ENCODE results near the gene TBX15.

TBX15 gene

GRCh38 chr1:118878661-118879060, 109.5 kb downstream of the TBX15 start:
- no peak for DNase-seq

DNA sequence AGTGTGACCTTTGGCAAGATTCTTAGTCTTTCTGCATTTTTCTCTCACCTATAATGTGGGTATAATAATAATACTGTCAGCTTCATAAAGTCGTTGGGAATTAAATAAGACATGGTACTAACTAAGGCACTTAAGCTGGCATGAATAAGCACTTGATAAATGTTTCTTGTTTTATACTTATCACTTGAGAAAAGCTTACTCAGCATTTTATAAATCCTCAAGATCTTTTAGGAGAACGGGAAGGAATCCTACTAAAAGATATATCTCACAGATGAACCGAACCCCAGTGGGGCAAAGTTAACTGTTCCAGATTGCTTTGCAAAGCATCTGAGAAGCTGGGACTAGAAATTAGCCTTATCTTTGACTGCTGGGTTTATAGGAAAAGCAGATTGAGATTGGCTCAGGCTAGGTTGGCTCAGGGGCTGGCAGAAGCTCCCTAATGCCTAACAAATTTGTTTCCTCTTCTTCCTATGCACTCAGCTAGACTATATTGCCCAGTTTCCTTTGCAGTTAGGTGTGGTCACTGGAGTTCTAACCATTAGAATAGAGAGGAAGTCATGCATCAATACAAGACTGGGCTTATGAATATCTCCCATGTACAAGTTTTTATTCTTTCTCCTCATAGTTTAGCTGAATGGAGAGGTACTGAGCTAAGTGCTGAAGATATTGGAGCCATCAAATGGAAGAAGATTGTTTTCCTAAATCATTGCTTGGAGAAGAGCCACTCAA, 110.3 kb downstream of the TBX15 start:
- no peak for DNase-seq

DNA sequence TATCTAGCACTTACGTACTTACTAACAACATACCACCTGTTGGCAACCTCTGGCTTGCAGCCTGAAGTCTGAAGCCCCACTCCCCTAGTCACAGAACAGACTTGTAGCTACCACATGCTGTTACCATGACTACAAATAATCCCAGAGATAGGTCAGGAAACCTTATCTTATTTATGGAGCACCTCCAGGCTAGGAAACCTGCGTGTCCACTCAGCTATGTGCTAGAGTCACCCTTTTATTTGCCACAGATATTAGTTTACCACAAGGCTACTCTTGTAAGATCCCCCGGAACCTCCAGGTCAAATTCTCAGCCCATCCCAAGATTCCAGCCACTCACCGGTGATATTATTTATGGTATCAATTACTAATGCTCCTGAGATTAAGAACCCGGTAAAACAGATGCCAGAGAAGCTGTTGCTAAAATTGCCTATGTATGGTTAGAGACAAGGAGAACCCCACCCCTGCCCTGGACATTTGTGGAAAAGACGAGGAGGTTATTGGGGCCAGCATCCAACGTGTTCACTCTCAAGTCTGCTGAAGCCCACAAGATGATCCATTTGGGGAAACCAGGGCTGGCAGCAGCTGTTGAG, 116.5 kb downstream of the TBX15 start:
- DNase-seq = no peak

DNA sequence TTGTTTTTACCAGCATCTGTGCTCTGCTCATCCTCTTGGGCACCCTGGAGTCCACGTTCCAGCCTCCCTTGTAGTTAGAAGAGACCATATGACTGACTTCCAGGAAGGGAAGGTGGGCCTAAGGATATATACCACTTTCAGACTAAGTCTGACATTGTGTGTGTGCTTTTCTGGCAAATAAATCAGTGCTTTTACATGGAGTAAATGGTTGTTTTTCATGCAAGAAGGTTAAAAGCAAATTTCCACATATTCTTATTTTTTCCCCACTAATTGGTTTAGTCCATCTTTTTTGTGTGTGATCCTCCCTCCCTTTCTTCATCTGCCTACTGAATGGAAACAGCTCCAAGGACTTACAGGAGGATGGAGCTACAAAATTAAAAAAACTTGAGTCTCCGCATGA, 119.8 kb downstream of the TBX15 start:
- no peak for DNase-seq

DNA sequence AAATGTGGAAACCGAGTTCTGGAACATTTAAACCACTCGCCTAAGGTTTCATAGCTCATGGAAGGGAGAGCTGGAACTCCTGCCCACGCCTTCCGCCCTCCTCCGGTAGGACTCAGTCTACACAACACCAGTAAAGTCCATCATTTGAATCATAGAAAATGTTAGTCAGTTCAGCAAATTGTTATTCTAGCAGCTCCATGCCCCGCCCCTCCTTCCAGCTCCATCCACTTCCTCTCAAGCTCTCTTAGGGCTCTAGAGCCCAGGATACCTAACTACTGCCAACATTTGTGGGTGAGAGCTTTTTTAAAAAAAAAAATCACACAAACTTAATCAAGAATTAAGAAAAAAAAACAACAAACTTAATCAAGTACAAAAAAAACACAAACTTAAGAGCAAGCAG, 121.8 kb downstream of the TBX15 start:
- DNase-seq = no peak

- DNase-seq = no peak
Observed at GRCh38 chr1:118863688-118864087, 124.5 kb downstream of the TBX15 start.

DNA sequence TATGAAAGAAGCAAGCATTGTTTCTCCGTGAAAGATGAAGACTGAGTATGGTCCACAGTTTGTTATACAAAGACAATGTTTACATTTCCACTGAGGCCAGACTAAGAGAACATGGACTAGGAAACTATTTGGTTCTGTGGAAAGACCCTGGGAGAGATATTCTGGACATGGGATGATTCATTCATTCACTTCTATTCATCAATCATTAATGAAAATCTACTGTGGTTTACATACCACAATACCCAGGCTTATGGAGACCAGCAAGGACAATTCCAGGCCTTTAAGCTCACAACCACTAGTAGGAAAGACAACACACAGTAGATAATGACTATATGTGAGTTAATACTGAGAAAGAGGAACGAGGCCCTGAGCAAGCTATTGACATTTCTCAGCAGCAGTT, 125.4 kb downstream of the TBX15 start:
- no peak for DNase-seq

DNA sequence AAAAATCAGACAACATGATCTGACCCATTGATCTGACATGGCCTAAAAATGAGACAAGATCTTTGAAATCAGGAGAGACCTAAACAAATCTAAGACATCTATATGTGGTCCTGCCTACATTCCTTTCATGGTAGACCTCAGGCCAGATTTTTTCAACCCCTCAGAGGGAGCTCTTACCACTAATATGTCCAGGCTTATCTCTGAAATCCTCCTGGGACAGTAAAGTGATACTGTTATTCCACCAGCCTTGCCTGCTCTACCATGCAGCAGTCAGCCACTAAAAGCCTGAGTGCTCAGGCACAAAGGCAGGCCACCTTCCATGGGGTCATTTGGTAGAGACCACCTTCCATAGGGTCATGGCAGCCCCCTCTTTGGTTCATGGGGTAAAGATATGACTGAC, 126.9 kb downstream of the TBX15 start:
- DNase-seq = no peak

DNA sequence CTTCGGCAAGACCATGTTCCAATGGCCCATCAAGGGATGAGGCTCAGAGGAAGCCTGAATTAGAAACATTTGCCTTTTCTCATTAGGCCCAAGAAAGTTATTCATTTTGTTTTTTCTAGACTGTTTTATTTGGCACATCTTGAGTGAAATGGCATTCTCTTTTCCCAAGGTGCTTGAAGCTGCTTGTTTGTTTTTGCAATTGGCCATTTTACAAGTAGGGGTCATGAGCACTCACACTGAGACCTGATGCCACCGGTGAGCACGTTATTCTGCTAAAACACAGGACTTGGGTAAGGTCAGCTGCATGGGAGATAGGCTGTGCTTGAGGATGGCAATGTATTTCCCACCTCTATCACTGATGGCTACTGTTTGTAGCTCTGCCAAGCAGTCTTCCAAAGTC, 128.1 kb downstream of the TBX15 start:
- DNase-seq = no peak

GRCh38 chr1:118846443-118846842, 141.7 kb downstream of the TBX15 start:
- no peak for DNase-seq

- no peak for DNase-seq
Observed at GRCh38 chr1:118842452-118843201, 145.5 kb downstream of the TBX15 start.

DNA sequence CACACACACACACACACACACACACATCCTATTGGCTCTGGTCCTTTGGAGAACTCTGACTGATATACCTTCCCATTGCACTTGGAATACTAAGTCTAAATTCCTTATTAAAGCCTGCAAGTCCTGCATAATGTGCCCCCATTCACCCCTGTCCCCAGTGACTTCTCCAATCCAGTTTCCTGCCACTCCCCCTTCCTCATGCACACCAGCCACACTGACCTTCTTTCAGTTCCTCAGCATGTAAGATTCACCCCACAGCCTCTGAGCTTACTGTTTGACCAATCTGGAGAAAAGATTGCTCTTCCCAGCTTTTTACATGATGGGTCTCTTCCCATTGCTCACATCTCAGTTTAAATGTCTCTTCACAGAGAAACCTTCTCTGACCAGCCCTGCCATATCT, 146.6 kb downstream of the TBX15 start:
- no peak for DNase-seq

Measured in hematopoietic multipotent progenitor cell treated with erythropoietin and hydrocortisone succinate and interleukin-3 and kit ligand, for 8 days (in vitro differentiated cells).